GM21447 (cell line): Measurements from ENCODE around the gene F11R.
A peak's percentile ranks its signal among the peaks of the same experiment; 100 is the strongest.
"Not testable (repeated sequence)": the region's sequence is repeated elsewhere in the genome, so short reads cannot be mapped to it uniquely, and the experiment has no call there.

Experiments
- ATAC-seq: cut with Tn5 transposase; IDR thresholded peaks from one replicate; pipeline ENCODE4 v1.9.1; 2021; ENCODE audit not compliant: unreplicated experiment

Gene F11R

DNA sequence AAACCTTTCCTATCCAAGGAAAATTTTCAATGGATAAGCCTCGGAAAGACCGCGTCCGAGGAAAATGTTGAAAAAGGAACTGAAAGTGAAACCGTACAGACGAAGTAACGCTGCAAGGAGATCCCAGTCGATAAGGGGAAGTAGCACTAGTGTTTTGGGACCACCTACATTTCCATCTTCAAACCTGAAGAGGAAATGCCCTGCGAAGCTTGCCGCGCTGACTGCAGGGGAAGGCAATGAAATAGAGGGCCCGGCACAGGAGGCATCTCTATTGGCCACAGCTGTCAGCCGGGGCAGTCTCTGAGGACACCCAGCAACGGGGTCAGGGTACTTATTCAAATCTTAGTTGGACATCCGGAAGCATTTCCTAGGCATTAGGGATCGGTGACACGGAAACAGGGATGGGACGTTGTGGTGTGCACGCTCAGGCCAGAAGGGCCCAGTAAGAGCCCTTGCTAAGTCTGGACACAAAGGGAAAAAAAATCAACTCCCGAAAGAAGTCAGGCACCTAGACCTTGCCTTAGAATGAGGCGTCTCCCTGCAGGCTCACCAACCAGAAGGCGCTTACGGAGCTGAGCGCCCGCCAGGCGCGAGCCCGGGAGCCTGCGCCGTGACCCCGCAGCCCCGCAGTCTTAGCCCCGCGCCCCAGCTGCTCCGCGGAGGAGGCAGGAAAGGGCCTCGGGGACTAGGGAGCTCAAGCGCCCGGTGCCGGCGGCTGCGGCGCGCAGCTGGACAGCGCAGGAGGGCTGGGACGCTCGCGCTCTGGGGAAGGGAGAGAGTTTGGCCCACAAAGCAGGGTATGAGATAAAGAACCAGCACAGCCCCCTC, 24.2 kb upstream of the F11R start:
- ATAC-seq, result peak; percentile 46

GRCh38 chr1:161044535-161044907, 23.6 kb upstream of the F11R start:
- ATAC-seq, result no peak

DNA sequence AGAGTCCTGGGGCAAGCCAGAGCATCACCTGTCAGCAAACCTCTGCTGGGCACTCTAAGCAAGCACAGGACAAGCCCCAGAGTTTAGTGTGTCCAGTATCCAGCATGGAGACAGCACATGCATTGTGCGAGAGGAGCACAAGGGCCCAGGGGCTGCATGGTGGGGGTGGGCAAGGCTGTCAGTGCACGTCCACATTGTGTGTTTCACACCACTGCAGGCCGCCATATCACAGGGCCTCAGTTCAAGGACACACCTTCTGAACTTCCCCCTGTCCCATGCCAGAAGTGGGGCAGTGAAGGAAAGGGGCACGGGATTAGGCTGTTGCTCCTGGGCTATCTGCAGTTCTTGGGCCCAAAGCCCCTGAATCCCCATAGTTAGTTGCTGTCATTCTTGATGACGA, 18.6 kb upstream of the F11R start:
- no peak for ATAC-seq

DNA sequence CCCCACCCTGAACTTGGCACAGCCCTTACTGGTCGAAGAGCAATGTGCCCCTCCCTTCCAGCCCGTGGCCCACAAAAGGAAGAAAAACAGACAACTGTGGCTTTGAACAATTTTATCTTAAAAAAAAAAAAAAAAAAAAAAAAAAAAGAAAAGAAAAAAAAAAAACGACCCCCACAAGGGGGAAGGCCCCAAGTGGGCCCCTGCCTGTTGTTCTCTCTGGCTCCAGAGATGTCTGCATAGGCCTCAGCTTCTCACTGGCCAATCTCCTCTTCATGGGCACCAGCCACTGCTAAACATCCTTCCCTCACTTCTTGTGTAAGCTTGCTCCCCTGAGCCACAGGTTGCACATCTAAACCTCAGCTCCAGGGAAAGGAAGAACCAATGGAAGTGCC, 18.2 kb upstream of the F11R start:
- ATAC-seq, result no peak

GRCh38 chr1:161038523-161039153, 17.7 kb upstream of the F11R start, which contains the start of gene TSTD1:
Gene TSTD1 (minus strand): TSS chr1:161038964. CDS start chr1:161038889, 75 bp downstream.
- ATAC-seq, result peak; percentile 83

GRCh38 chr1:161037661-161038522, 16.9 kb upstream of the F11R start:
- peak; percentile 23 for ATAC-seq

DNA sequence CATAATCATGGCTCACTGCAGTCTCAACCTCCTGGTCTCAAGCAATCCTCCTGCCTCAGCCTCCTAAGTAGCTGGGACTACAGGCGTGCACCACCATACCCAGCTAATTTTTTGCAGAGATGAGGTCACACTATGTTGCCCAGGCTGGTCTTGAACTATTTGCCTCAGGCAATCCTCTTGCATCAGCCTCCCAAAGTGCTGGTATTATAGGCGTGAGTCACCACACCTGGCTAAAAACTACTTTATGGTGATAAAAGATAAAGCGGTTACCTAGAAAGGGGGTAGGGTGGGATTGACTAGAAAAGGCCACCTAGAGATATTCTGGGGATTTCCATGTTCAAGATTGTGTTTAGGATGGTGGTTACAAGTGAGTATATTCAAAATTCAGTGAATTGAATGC, 12.8 kb upstream of the F11R start:
- ATAC-seq, result no peak

GRCh38 chr1:161032409-161032808, 11.5 kb upstream of the F11R start:
- ATAC-seq, result no peak

DNA sequence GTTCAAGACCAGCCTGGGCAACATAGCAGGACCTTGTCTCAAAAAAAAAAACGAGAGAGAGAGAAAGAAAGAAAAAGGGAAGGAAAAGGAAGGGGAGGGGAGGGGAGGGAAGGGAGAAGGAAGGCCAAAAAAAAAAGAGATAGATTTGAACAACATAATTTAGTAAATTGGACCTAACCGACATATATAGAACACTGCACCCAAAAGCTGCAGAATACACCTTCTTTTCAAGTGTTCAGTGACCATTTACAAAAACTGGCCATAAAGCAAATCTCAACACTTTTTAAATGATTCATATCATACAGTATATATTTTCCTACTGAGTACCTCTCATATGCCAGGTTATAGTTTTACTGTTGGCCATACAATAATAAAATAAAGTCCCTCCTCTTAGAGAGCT, 10.9 kb upstream of the F11R start:
- no peak for ATAC-seq

- not testable (repeated sequence) for ATAC-seq
These were observed 8.5 kb upstream of the F11R start for GRCh38 chr1:161029466-161029865.

DNA sequence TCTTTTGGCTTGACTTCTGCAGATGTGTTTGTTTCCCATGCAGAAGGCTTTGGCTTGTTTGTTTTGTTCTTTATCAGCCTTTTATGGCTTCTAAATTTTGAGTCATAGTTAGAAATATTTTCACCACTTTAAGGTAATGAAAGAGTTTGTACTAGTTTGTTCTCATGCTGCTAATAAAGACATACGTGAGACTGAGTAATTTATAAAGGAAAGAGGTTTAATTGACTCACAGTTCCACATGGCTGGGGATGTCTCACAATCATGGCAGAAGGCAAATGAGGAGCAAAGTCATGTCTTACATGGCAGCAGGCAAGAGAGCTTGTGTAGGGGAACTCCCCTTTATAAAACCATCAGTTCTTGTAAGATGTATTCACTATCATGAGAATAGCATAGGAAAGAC, 6.0 kb upstream of the F11R start:
- not testable (repeated sequence) for ATAC-seq

DNA sequence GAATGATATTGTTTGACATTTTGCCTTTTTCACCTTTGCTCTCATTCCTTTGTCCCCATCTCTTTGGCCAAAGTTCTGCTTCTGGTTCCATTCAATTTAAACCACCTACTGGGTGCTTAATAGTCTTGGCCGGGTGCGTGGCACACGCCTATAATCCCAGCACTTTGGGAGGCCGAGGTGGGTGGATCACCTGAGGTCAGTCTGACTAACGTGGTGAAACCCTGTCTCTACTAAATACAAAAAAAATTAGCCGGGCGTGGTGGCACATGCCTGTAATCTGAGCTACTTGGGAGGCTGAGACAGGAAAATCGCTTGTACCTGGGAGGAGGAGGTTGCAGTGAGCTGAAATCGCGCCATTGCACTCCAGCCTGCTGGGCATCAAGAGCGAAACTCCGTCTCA, 1.5 kb upstream of the F11R start:
- ATAC-seq, result not testable (repeated sequence)

DNA sequence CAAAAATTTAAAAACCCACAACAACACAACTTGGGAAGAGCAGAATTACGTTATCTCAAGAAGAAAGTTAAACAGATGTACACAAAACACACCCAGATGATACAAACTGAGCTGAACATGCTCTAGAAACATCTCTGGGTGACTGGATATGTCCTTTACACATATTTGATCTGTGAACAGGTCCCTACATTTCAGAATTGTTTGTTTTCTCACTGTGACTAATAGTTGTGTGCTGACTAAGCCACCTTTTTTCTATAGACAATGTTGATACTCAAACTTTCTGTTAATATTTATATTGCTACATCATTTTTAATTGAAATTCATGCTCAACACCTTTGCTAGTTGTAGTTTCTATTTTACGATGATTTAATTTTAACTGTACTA, 1.0 kb upstream of the F11R start:
- ATAC-seq, result no peak

DNA sequence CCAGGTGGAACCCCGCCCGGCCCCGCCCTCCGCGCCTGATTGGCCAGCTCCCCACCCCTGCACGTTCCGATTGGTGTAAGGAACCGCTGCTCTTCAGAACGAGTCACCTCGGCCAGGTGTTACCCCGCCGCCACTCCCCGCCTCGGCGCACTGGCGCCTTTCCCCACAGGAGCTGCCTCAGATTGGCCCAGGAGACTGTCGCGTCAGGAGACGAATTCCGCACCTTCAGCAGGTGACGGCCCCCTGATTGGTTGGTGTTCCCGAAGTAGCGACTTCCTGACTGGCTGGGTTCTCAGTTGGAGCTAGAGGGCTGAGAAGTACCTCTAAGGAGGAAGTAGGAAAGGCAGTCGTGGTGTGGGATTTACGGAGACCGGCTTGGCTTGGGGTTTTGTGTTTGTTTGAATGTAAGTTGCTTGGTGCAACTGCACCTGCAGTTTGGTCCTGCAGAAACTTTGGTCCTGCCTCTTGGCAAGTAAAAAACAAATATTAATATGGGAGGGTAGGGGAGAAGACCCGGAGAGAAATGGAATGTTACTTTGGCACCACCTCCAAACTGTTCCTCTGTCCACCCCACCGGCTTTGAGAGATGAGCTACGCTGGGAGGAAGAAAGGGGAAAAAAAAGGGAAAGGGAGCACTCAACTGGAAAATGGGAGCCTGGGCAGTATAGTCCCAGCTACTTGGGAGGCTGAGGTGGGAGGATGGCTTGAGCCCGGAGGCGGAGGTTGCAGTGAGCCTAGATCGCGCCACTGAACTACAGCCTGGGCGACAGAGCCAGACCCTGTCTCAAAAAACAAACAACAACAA, 415 bp upstream of the F11R start:
- peak; percentile 84 for ATAC-seq

- ATAC-seq, result peak; percentile 3
These were observed 1.0 kb downstream of the F11R start for GRCh38 chr1:161019751-161020495.

DNA sequence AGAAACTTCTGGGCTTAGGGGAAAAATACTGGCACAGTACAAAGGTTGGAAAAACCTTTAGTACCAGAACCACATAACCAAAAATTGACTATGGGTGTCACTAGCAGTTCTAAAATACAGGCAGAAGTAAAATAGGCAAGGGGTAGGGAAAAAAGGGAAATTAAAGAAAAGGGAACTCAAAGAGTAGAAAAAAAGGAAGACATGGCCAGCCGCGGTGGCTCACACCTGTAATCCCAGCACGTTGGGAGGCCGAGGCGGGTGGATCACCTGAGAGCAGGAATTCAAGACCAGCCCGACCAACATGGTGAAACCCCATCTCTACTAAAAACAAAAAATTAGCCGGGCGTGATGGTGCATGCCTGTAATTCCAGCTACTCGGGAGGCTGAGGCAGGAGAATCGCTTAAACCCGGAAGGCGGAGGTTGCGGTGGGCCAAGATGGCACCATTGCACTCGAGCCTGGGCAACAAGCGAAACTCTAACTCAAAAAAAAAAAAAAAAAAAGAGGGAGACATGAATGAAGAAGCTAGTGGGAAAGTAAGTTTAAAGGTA, 1.8 kb downstream of the F11R start:
- ATAC-seq, result not testable (repeated sequence)

- no peak for ATAC-seq
These were observed 2.4 kb downstream of the F11R start for GRCh38 chr1:161018631-161018930.

- ATAC-seq, result no peak
These were observed 3.0 kb downstream of the F11R start for GRCh38 chr1:161017756-161018630.

- ATAC-seq, result not testable (repeated sequence)
These were observed 3.8 kb downstream of the F11R start for GRCh38 chr1:161017181-161017580.
